Measurements from ENCODE around the gene C18orf63.

The C18orf63 gene

GRCh38 chr18:74375999-74376398 lies 60.4 kb downstream of the C18orf63 start:
- DNase-seq (ENCODE audit: low read depth, low spot score): no peak

- DNase-seq (ENCODE audit: low read depth, low spot score): no peak
These were observed 60.9 kb downstream of the C18orf63 start for GRCh38 chr18:74376523-74376922.

GRCh38 chr18:74377776-74378175 lies 62.1 kb downstream of the C18orf63 start:
- DNase-seq (ENCODE audit: low read depth, low spot score): no peak

- DNase-seq (ENCODE audit: low read depth, low spot score): no peak
These were observed 62.6 kb downstream of the C18orf63 start for GRCh38 chr18:74378179-74378682.

GRCh38 chr18:74380916-74381315 lies 65.3 kb downstream of the C18orf63 start:
- no peak for DNase-seq (ENCODE audit: low read depth, low spot score)

GRCh38 chr18:74381621-74382295 lies 66.1 kb downstream of the C18orf63 start:
- no peak for DNase-seq (ENCODE audit: low read depth, low spot score)

GRCh38 chr18:74382481-74383017 lies 66.9 kb downstream of the C18orf63 start:
- DNase-seq (ENCODE audit: low read depth, low spot score): no peak

- no peak for DNase-seq (ENCODE audit: low read depth, low spot score)
These were observed 71.7 kb downstream of the C18orf63 start for GRCh38 chr18:74387383-74387782.

GRCh38 chr18:74388227-74388626 lies 72.6 kb downstream of the C18orf63 start:
- DNase-seq (ENCODE audit: low read depth, low spot score): no peak

- DNase-seq (ENCODE audit: low read depth, low spot score): peak; percentile 31
These were observed 73.7 kb downstream of the C18orf63 start for GRCh38 chr18:74389171-74389927.

- no peak for DNase-seq (ENCODE audit: low read depth, low spot score)
These were observed 74.4 kb downstream of the C18orf63 start for GRCh38 chr18:74389991-74390390.

- no peak for DNase-seq (ENCODE audit: low read depth, low spot score)
These were observed 75.3 kb downstream of the C18orf63 start for GRCh38 chr18:74390900-74391299.

- DNase-seq (ENCODE audit: low read depth, low spot score): no peak
These were observed 76.7 kb downstream of the C18orf63 start for GRCh38 chr18:74392323-74392722.

- no peak for DNase-seq (ENCODE audit: low read depth, low spot score)
These were observed 79.4 kb downstream of the C18orf63 start for GRCh38 chr18:74395006-74395405.

- no peak for DNase-seq (ENCODE audit: low read depth, low spot score)
These were observed 80.1 kb downstream of the C18orf63 start for GRCh38 chr18:74395648-74396154.

- no peak for DNase-seq (ENCODE audit: low read depth, low spot score)
These were observed 80.8 kb downstream of the C18orf63 start for GRCh38 chr18:74396171-74397169.

GRCh38 chr18:74397572-74397971 lies 81.9 kb downstream of the C18orf63 start:
- no peak for DNase-seq (ENCODE audit: low read depth, low spot score)

GRCh38 chr18:74399091-74399887 lies 83.7 kb downstream of the C18orf63 start:
- no peak for DNase-seq (ENCODE audit: low read depth, low spot score)

GRCh38 chr18:74400813-74401212 lies 85.2 kb downstream of the C18orf63 start:
- no peak for DNase-seq (ENCODE audit: low read depth, low spot score)

- no peak for DNase-seq (ENCODE audit: low read depth, low spot score)
These were observed 87.3 kb downstream of the C18orf63 start for GRCh38 chr18:74402806-74403433.
